Right lobe of liver (tissue), 4 donors: ENCODE results near the gene PUS7L.

ENCODE experiments used
- CTCF ChIP-seq, 4 donors: fragments of 200-600 bp in 3 of 4; fragments of 450-650 bp in 1 of 4; IDR thresholded peaks; one replicate each; pipeline versions ENCODE4 v1.5.1 to v1.8.0; 2016 to 2022; ENCODE audit warnings: antibody characterized with exemption in 4 of 4, mild to moderate bottlenecking in 2 of 4
- POLR2A ChIP-seq: fragments of 450-650 bp; IDR thresholded peaks from one replicate; pipeline ENCODE4 v1.6.1; 2017; ENCODE audit warnings: antibody characterized with exemption, mild to moderate bottlenecking
- donor health status: DM: no; HTN: no; CAD: no.
- donor health status: DM: no; HTN: no; CAD: no.
- donor health status: DM: no; HTN: yes; CAD: no.

GRCh38 chr12:43694879-43695278 is 63.7 kb downstream of the PUS7L start:
- TF ChIP-seq CTCF (IDR thresholded peaks at IDR 0.05) (no peak), POLR2A (no peak)
